B cell (primary cell): Measurements from ENCODE around the gene ALDOA.

Experiments used
- CTCF ChIP-seq: fragments of 200-600 bp; IDR thresholded peaks from one replicate; pipeline ENCODE4 v1.8.0; 2022; ENCODE audit warnings: antibody characterized with exemption, mild to moderate bottlenecking
- EZH2 ChIP-seq: IDR thresholded peaks from 2 replicates; pipeline ENCODE4 v1.6.1; 2012; ENCODE audit warnings: borderline replicate concordance, low read depth, mild to moderate bottlenecking, moderate library complexity, low read length; ENCODE audit not compliant: insufficient read depth, poor library complexity, severe bottlenecking

- TF ChIP-seq CTCF, result no peak
- no peak for TF ChIP-seq EZH2
These were observed 45.1 kb downstream of the ALDOA start for GRCh38 chr16:30110661-30111060.
